ENCODE measurements around the gene FBLN1. TPM values are rescaled to one million over a fixed set of nuclear protein-coding genes. Genes with fewer than 3 reads are reported as not detected.
"Not testable (repeated sequence)": the region's sequence is repeated elsewhere in the genome, so short reads cannot be mapped to it uniquely, and the experiment has no call there.

The FBLN1 gene
- total RNA-seq, 1 donor from 2014 or later = 271 TPM

DNA sequence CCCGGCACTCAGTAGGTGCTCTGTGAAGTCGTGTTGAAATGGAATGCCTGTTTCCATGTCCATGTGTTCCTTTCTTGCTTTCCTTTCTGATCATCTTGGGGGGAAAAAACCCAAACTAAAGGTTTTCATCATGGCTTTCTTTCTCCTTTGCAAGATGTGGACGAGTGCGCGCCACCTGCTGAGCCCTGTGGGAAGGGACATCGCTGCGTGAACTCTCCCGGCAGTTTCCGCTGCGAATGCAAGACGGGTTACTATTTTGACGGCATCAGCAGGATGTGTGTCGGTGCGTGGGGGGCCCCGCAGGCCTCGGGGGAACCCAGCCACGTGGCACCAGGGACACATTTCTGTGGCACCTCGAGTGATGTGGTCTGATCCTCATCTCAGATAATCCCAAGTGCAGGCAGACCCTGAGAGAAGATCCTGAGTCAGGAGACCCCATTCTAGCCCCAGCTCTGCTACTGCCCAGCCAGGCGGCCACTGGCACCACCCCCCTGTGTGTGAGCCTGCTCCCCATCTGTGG is 39.4 kb downstream of the FBLN1 start:
- H3K9me3 Mint-ChIP-seq = no peaks in the 10 kb centered on the region
- DNase-seq (ENCODE audit: extremely low spot score, unreplicated experiment) = no peak
- no peak overlapping the region for H3K4me3 Mint-ChIP-seq
- peaks cover 5% of the 10 kb centered on the region for H3K4me1 Mint-ChIP-seq (ENCODE audit: unreplicated experiment)
- H3K27me3 Mint-ChIP-seq = no peaks in the 10 kb centered on the region
- peaks cover 26% of the 10 kb centered on the region for H3K36me3 Mint-ChIP-seq
- TF ChIP-seq, protein P1, sequence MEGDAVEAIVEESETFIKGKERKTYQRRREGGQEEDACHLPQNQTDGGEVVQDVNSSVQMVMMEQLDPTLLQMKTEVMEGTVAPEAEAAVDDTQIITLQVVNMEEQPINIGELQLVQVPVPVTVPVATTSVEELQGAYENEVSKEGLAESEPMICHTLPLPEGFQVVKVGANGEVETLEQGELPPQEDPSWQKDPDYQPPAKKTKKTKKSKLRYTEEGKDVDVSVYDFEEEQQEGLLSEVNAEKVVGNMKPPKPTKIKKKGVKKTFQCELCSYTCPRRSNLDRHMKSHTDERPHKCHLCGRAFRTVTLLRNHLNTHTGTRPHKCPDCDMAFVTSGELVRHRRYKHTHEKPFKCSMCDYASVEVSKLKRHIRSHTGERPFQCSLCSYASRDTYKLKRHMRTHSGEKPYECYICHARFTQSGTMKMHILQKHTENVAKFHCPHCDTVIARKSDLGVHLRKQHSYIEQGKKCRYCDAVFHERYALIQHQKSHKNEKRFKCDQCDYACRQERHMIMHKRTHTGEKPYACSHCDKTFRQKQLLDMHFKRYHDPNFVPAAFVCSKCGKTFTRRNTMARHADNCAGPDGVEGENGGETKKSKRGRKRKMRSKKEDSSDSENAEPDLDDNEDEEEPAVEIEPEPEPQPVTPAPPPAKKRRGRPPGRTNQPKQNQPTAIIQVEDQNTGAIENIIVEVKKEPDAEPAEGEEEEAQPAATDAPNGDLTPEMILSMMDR (conservative IDR thresholded peaks at IDR 0.05) = no peak
- no peak overlapping the region for H3K27ac Mint-ChIP-seq

DNA sequence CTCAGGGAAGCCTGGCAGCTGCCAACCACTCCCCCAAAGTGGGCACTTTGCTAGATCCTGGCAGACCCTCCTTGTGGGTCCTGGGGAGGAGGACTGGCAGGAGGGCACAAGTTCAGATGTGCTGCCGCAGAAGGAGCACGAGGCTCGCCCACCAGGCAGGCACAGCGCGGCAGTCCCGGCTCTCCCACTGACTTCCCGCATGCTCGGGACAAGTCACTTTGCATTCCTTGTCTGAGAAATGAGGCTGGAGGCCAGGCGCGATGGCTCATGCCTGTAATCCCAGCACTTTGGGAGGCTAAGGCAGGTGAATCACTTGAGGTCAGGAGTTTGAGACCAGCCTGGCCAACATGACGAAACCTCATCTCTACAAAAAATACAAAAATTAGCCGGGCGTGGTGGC is 40.1 kb downstream of the FBLN1 start:
- H3K9me3 Mint-ChIP-seq; H3K4me1 Mint-ChIP-seq (ENCODE audit: unreplicated experiment); H3K4me3 Mint-ChIP-seq; H3K27me3 Mint-ChIP-seq; H3K27ac Mint-ChIP-seq; DNase-seq (ENCODE audit: extremely low spot score, unreplicated experiment): not testable (repeated sequence)
- peaks cover 29% of the 10 kb centered on the region for H3K36me3 Mint-ChIP-seq

DNA sequence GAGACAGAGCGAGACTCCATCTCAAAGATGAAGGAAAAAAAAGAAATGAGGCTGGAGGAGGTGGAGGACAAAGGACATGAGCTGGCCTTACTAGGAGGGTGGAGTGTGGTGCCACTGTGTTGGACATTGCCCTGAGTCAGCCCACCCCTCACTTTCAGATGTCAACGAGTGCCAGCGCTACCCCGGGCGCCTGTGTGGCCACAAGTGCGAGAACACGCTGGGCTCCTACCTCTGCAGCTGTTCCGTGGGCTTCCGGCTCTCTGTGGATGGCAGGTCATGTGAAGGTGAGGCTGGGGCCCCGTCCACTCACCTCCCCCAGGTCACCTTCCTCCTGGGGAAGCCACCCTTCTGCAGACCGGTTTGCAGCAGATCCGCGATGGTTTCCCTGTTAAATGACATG is 40.6 kb downstream of the FBLN1 start:
- DNase-seq (ENCODE audit: extremely low spot score, unreplicated experiment) = no peak
- H3K27me3 Mint-ChIP-seq = no peaks in the 10 kb centered on the region
- peaks cover 28% of the 10 kb centered on the region for H3K36me3 Mint-ChIP-seq
- H3K9me3 Mint-ChIP-seq = no peaks in the 10 kb centered on the region
- TF ChIP-seq, protein P1 (conservative IDR thresholded peaks at IDR 0.05) = no peak
- H3K27ac Mint-ChIP-seq = no peak overlapping the region
- peaks cover 2% of the 10 kb centered on the region for H3K4me1 Mint-ChIP-seq (ENCODE audit: unreplicated experiment)
- H3K4me3 Mint-ChIP-seq = no peak overlapping the region

DNA sequence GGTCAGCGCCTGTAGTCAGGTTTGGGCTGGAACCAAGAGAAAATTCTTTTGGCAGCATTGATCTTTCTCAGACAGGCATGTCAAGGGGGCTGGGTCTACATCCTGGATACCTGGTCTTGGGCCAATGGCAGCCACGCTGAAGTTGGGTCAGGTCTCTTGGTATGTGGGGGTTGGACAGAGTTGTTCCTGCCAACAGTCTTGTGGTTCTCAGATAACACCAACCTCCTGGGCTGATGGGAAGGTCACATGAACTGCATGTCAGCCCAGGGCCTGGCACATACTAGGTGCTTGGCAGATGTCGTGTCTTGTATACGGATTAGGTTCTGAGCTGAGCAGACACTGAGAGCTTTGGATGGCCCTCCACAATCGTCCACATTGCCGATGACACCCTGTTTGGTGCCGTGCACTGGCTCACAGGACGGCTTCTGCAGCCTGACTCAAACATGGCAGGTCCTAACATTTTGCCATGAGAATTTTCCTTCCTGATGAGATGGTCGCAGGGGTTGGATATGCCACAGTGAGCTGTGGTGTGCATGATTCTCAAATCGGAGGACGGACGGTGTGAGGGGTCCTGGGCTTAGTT is 42.0 kb downstream of the FBLN1 start:
- H3K36me3 Mint-ChIP-seq = peaks cover 26% of the 10 kb centered on the region
- no peaks in the 10 kb centered on the region for H3K9me3 Mint-ChIP-seq
- H3K4me3 Mint-ChIP-seq = no peak overlapping the region
- H3K27ac Mint-ChIP-seq = peak overlapping the region; percentile 10
- TF ChIP-seq, protein P1 (conservative IDR thresholded peaks at IDR 0.05) = no peak
- H3K4me1 Mint-ChIP-seq (ENCODE audit: unreplicated experiment) = no peaks in the 10 kb centered on the region
- H3K27me3 Mint-ChIP-seq = no peaks in the 10 kb centered on the region
- no peak for DNase-seq (ENCODE audit: extremely low spot score, unreplicated experiment)

DNA sequence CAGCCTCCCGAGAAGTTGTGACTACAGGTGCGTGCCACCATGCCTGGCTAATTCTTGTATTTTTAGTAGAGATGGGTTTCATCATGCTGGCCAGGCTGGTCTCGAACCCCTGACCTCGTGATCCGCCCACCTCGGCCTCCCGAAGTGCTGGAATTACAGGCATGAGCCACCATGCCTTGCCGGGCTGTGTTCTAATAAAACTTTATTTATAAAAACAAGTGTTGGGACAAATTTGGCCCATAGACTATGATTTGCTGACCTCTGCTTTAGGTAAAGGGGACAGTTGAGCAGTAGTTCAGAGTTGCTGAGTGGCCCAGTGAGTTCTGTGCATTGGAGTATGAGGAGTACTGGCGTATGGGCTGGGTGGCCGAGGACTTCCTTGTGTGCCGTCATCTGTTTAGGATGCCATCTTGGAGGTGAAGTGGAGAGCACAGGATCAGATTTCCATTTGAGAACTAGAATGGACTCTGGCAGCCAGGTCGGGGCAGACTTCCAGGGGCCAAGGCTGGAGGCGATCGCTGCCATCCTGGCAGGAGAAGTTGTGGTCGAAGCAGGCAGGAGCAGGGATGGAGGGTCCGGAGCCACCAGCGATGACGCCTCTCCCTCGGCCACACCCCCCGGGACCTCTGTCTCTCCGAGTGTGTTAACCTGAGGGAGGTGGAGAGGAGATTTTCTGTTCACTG is 43.8 kb downstream of the FBLN1 start:
- Mint-ChIP-seq H3K36me3 (peaks cover 29% of the 10 kb centered on the region), H3K9me3 (no peaks in the 10 kb centered on the region), H3K27me3 (no peaks in the 10 kb centered on the region), H3K4me1 (ENCODE audit: unreplicated experiment) (peaks cover 5% of the 10 kb centered on the region), H3K4me3 (no peak overlapping the region), H3K27ac (no peak overlapping the region)
- TF ChIP-seq, protein P1 (conservative IDR thresholded peaks at IDR 0.05) = no peak
- DNase-seq (ENCODE audit: extremely low spot score, unreplicated experiment) = no peak

DNA sequence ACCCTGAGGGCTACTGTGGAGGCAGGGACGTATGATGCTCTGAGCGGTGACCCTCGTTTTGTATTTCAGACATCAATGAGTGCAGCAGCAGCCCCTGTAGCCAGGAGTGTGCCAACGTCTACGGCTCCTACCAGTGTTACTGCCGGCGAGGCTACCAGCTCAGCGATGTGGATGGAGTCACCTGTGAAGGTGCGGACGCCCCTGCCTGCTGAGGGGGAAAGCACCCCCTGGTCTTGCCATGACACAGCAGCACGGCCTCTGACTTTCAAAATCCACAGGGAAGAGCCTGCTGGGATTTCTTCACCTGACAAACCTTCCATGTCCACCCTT is 44.3 kb downstream of the FBLN1 start:
- DNase-seq (ENCODE audit: extremely low spot score, unreplicated experiment) = no peak
- H3K27me3 Mint-ChIP-seq = no peaks in the 10 kb centered on the region
- H3K36me3 Mint-ChIP-seq = peaks cover 26% of the 10 kb centered on the region
- H3K4me1 Mint-ChIP-seq (ENCODE audit: unreplicated experiment) = peaks cover 7% of the 10 kb centered on the region
- H3K4me3 Mint-ChIP-seq = no peak overlapping the region
- no peaks in the 10 kb centered on the region for H3K9me3 Mint-ChIP-seq
- TF ChIP-seq, protein P1 (conservative IDR thresholded peaks at IDR 0.05) = no peak
- H3K27ac Mint-ChIP-seq = no peak overlapping the region

Measured in type B pancreatic cell (in vitro differentiated cells).